ENCODE measurements around the gene AP4E1. TPM values are rescaled to one million over a fixed set of nuclear protein-coding genes. Genes with fewer than 3 reads are reported as not detected.

The AP4E1 gene
- total and polyA plus RNA-seq, 8 donors: 8.9 to 11.6 (median 9.3) TPM

GRCh38 chr15:51007131-51007666 lies 98.7 kb downstream of the AP4E1 start:
- Histone ChIP-seq H3K27me3 (no peaks in the 10 kb centered on the region), H3K27ac (no peak overlapping the region), H3K4me1 (peaks cover 0 to 3% of the 10 kb centered on the region in 2 donors), H3K36me3 (peaks cover 0 to 35% of the 10 kb centered on the region in 2 donors), H3K9me3 (peaks cover 0 to 9% of the 10 kb centered on the region in 2 donors), H3K4me3 (no peak overlapping the region)
- TF ChIP-seq CTCF (IDR thresholded peaks at IDR 0.05): no peak
- ATAC-seq (no peak), DNase-seq (no peak)
- intact Hi-C loops (cut with DNase I): no loop called here

GRCh38 chr15:51011212-51011611 lies 102.7 kb downstream of the AP4E1 start:
- TF ChIP-seq CTCF (IDR thresholded peaks at IDR 0.05): no peak
- ATAC-seq (no peak), DNase-seq (no peak)
- Histone ChIP-seq H3K36me3 (peaks cover 0 to 13% of the 10 kb centered on the region in 2 donors), H3K9me3 (peaks cover 0 to 9% of the 10 kb centered on the region in 2 donors), H3K4me1 (no peaks in the 10 kb centered on the region), H3K27ac (no peak overlapping the region), H3K4me3 (no peak overlapping the region), H3K27me3 (no peaks in the 10 kb centered on the region)
- intact Hi-C loops (cut with DNase I): no loop called here

GRCh38 chr15:51016615-51017014 lies 108.1 kb downstream of the AP4E1 start:
- no peak for ATAC-seq
- Histone ChIP-seq H3K9me3 (peaks cover 0 to 7% of the 10 kb centered on the region in 2 donors), H3K4me1 (no peaks in the 10 kb centered on the region), H3K27me3 (no peaks in the 10 kb centered on the region), H3K4me3 (no peak overlapping the region), H3K36me3 (no peaks in the 10 kb centered on the region), H3K27ac (no peak overlapping the region)
- intact Hi-C loops (cut with DNase I): no loop called here
- TF ChIP-seq CTCF (IDR thresholded peaks at IDR 0.05): no peak
- DNase-seq: no peak

GRCh38 chr15:51022206-51022605 lies 113.7 kb downstream of the AP4E1 start:
- intact Hi-C loops (cut with DNase I): no loop called here
- Histone ChIP-seq H3K36me3 (no peaks in the 10 kb centered on the region), H3K9me3 (peaks cover 0 to 7% of the 10 kb centered on the region in 2 donors), H3K27me3 (no peaks in the 10 kb centered on the region), H3K4me3 (no peak overlapping the region), H3K27ac (no peak overlapping the region), H3K4me1 (no peaks in the 10 kb centered on the region)
- no peak for ATAC-seq
- no peak for DNase-seq
- TF ChIP-seq CTCF (IDR thresholded peaks at IDR 0.05): no peak

GRCh38 chr15:51023499-51023898 lies 115.0 kb downstream of the AP4E1 start:
- Histone ChIP-seq H3K4me1 (no peaks in the 10 kb centered on the region), H3K27me3 (no peaks in the 10 kb centered on the region), H3K27ac (no peak overlapping the region), H3K4me3 (no peak overlapping the region), H3K9me3 (peaks cover 0 to 7% of the 10 kb centered on the region in 2 donors), H3K36me3 (no peaks in the 10 kb centered on the region)
- intact Hi-C loops (cut with DNase I): no loop called here
- ATAC-seq: no peak
- no peak for TF ChIP-seq CTCF (IDR thresholded peaks at IDR 0.05)
- DNase-seq: no peak
